HCT116 (cell line): ENCODE results near the gene RFX3. TPM values are rescaled to one million over a fixed set of nuclear protein-coding genes. Genes with fewer than 3 reads are reported as not detected.

Source experiments
- ATAC-seq: fragments of 200-7000 bp; cut with Tn5 transposase; 2 replicates; pipeline ENCODE4 v1.9.1; 2020; ENCODE audit warnings: mild to moderate bottlenecking, moderate library complexity
- BruUV-seq: library from RNA; stranded (reverse); fragments of 400-500 nt; replicated peaks from 2 replicates; lab custom pipeline; 2021; lab: Mats Ljungman, UMichigan
- CTCF ChIA-PET: fragments of 300-600 bp; sonication (Branson Sonifier 250); formaldehyde crosslinking; loops from one replicate; lab custom pipeline; 2021; ENCODE audit warnings: antibody characterized with exemption; lab: Charles Lee
- POLR2A ChIA-PET: fragments of 300-600, 350-600 bp; sonication (Branson Sonifier 250); formaldehyde crosslinking; loops from one replicate; lab custom pipeline; 2021; ENCODE audit warnings: antibody characterized with exemption; lab: Charles Lee
- RAD21 ChIA-PET, 2 experiments: fragments of 300-600 bp; sonication (Branson Sonifier 250); formaldehyde crosslinking; loops; one replicate each; lab custom pipeline; 2023; ENCODE audit warnings: low total read pairs in 2 of 2; ENCODE audit not compliant: uncharacterized antibody in 2 of 2, unreplicated experiment in 2 of 2, low non-redundant PET in 1 of 2; lab: Charles Lee
- DNase-seq: peaks from one replicate; pipeline ENCODE4 v3.0.0-alpha.2; 2010; ENCODE audit warnings: low read depth, low spot score
- H2AFZ ChIP-seq: fragments of 200-600 bp; shearing (Covaris generic), sonication (generic); 2 replicates; pipeline ENCODE4 v1.6.1; 2017; ENCODE audit warnings: low read depth, mixed run types, mixed read lengths, antibody characterized with exemption, low read length; ENCODE audit not compliant: poor library complexity, severe bottlenecking
- H3K27ac ChIP-seq: 2 replicates; pipeline ENCODE4 v1.5.1; 2012; ENCODE audit warnings: low read depth, low read length
- H3K27me3 ChIP-seq: fragments of 200-600 bp; sonication (generic); 2 replicates; pipeline ENCODE4 v1.6.1; 2016; ENCODE audit warnings: mixed run types, low read length, mixed read lengths; ENCODE audit not compliant: insufficient read depth
- H3K36me3 ChIP-seq, 2 experiments: fragments of 200-500 bp in 1 of 2; fragments of 200-600 bp in 1 of 2; sonication (Bioruptor generic) in 1 of 2; sonication (generic) in 1 of 2; 2 replicates each; pipeline versions ENCODE4 v1.5.1 to v1.6.1; 2014 to 2016; ENCODE audit warnings: low read length in 2 of 2, inconsistent platforms in 1 of 2, mixed read lengths in 1 of 2, mixed run types in 1 of 2; ENCODE audit not compliant: insufficient read depth in 2 of 2, control insufficient read depth in 1 of 2
- H3K4me1 ChIP-seq, 2 experiments: fragments of 200-600 bp in 1 of 2; sonication (generic) in 1 of 2; 2 replicates each; pipeline versions ENCODE4 v1.5.1 to v1.6.1; 2012 to 2017; ENCODE audit warnings: low read length in 2 of 2, inconsistent platforms in 1 of 2, mild to moderate bottlenecking in 1 of 2, mixed read lengths in 1 of 2, mixed run types in 1 of 2, moderate library complexity in 1 of 2; ENCODE audit not compliant: insufficient read depth in 2 of 2, control insufficient read depth in 1 of 2
- H3K4me2 ChIP-seq: fragments of 200-600 bp; sonication (generic); 2 replicates; pipeline ENCODE4 v1.6.1; 2017; ENCODE audit warnings: mixed run types, low read length, mixed read lengths
- H3K4me3 ChIP-seq, 2 experiments: fragments of 200-600 bp in 1 of 2; sonication (generic) in 1 of 2; replicated peaks in 1 of 2; 2 replicates each; pipeline ENCODE4 v1.5.1; 2011 to 2016; ENCODE audit warnings: low read length in 2 of 2, control low read depth in 1 of 2, low read depth in 1 of 2, mild to moderate bottlenecking in 1 of 2, mixed read lengths in 1 of 2, mixed run types in 1 of 2
- H3K79me2 ChIP-seq: fragments of 200-600 bp; sonication (generic); 2 replicates; pipeline ENCODE4 v1.6.1; 2017; ENCODE audit warnings: mild to moderate bottlenecking, mixed run types, low read length, moderate library complexity, mixed read lengths; ENCODE audit not compliant: insufficient read depth
- H3K9ac ChIP-seq: fragments of 200-600 bp; sonication (generic); 2 replicates; pipeline ENCODE4 v1.6.1; 2016; ENCODE audit warnings: low read length, mixed read lengths
- H3K9me2 ChIP-seq: fragments of 200-600 bp; sonication (generic), shearing (Covaris generic); 2 replicates; pipeline ENCODE4 v1.6.1; 2017; ENCODE audit warnings: mixed run types, mild to moderate bottlenecking, moderate library complexity; ENCODE audit not compliant: insufficient read depth
- H3K9me3 ChIP-seq, 2 experiments: fragments of 200-500 bp in 1 of 2; fragments of 200-600 bp in 1 of 2; sonication (Bioruptor generic) in 1 of 2; sonication (generic) in 1 of 2; 2 replicates each; pipeline ENCODE4 v1.6.1; 2014 to 2017; ENCODE audit warnings: low read length in 2 of 2, mixed read lengths in 2 of 2, inconsistent platforms in 1 of 2, low read depth in 1 of 2, mild to moderate bottlenecking in 1 of 2, mixed run types in 1 of 2, moderate library complexity in 1 of 2; ENCODE audit not compliant: control insufficient read depth in 1 of 2, insufficient read depth in 1 of 2
- H4K20me1 ChIP-seq: fragments of 200-600 bp; sonication (generic), shearing (Covaris generic); 2 replicates; pipeline ENCODE4 v1.6.1; 2017; ENCODE audit warnings: mixed run types, mild to moderate bottlenecking, moderate library complexity; ENCODE audit not compliant: insufficient read depth
- ATF3 ChIP-seq: IDR thresholded peaks from 2 replicates; pipeline ENCODE4 v1.6.1; 2012
- CBX3 ChIP-seq: IDR thresholded peaks from 2 replicates; pipeline ENCODE4 v1.6.1; 2012; ENCODE audit warnings: low read depth
- CEBPB ChIP-seq: IDR thresholded peaks from 2 replicates; pipeline ENCODE4 v1.6.1; 2012; ENCODE audit warnings: low read depth
- CTCF ChIP-seq, 3 experiments: fragments of 200-600 bp in 1 of 3; sonication (generic) in 1 of 3; IDR thresholded peaks in 2 of 3; conservative IDR thresholded peaks in 1 of 3; 2 replicates each; pipeline ENCODE4 v1.5.1; 2012 to 2017; ENCODE audit warnings: low read depth in 2 of 3, low read length in 2 of 3, antibody characterized with exemption in 1 of 3, borderline replicate concordance in 1 of 3, control low read depth in 1 of 3, mild to moderate bottlenecking in 1 of 3, mixed read lengths in 1 of 3, mixed run types in 1 of 3, moderate library complexity in 1 of 3; ENCODE audit not compliant: insufficient read depth in 1 of 3
- EZH2phosphoT487 ChIP-seq: fragments of 200-600 bp; IDR thresholded peaks from 2 replicates; pipeline ENCODE4 v1.6.1; 2018; ENCODE audit warnings: antibody characterized with exemption, borderline replicate concordance
- FOSL1 ChIP-seq: IDR thresholded peaks from 2 replicates; pipeline ENCODE4 v1.6.1; 2012; ENCODE audit warnings: low read depth
- JUND ChIP-seq: IDR thresholded peaks from 2 replicates; pipeline ENCODE4 v1.6.1; 2012
- POLR2A ChIP-seq: IDR thresholded peaks from 2 replicates; pipeline ENCODE4 v1.7.0; 2011; ENCODE audit warnings: borderline replicate concordance; ENCODE audit not compliant: insufficient read depth, insufficient read length; ENCODE audit errors: extremely low read depth
- POLR2AphosphoS5 ChIP-seq: IDR thresholded peaks from 2 replicates; pipeline ENCODE4 v1.6.1; 2011; ENCODE audit warnings: mild to moderate bottlenecking, low read depth, low read length, moderate library complexity
- REST ChIP-seq: IDR thresholded peaks from 2 replicates; pipeline ENCODE4 v1.6.1; 2012; ENCODE audit warnings: low read depth
- SIN3A ChIP-seq: IDR thresholded peaks from 2 replicates; pipeline ENCODE4 v1.6.1; 2012; ENCODE audit warnings: low read depth
- SP1 ChIP-seq: IDR thresholded peaks from 2 replicates; pipeline ENCODE4 v1.6.1; 2012; ENCODE audit warnings: low read depth
- YY1 ChIP-seq: IDR thresholded peaks from 2 replicates; pipeline ENCODE4 v1.6.1; 2011; ENCODE audit warnings: low read length, low read depth, moderate library complexity, mild to moderate bottlenecking; ENCODE audit not compliant: insufficient replicate concordance; ENCODE audit errors: extremely low read depth
- intact Hi-C: fragments of 100-400 bp; cut with micrococcal nuclease; formaldehyde crosslinking; loops from 2 replicates; pipeline ENCODE4 v1.10.0; 2022
- total RNA-seq: library from RNA; stranded (reverse); gene quantifications from one replicate; pipeline ENCODE4 v1.2.1, GENCODE V29; 2021; ENCODE audit not compliant: unreplicated experiment
- TF ChIP-seq, protein P1 (sequence below): IDR thresholded peaks from 2 replicates; pipeline ENCODE4 v1.6.1; 2011; ENCODE audit warnings: mild to moderate bottlenecking, low read length, moderate library complexity; ENCODE audit not compliant: insufficient replicate concordance; ENCODE audit errors: extremely low read depth
- TF ChIP-seq, protein P2 (sequence below): IDR thresholded peaks from 2 replicates; pipeline ENCODE4 v1.6.1; 2012

RFX3 gene
- total RNA-seq, 1 experiment from 2014 or later = 11.8 TPM

DNA sequence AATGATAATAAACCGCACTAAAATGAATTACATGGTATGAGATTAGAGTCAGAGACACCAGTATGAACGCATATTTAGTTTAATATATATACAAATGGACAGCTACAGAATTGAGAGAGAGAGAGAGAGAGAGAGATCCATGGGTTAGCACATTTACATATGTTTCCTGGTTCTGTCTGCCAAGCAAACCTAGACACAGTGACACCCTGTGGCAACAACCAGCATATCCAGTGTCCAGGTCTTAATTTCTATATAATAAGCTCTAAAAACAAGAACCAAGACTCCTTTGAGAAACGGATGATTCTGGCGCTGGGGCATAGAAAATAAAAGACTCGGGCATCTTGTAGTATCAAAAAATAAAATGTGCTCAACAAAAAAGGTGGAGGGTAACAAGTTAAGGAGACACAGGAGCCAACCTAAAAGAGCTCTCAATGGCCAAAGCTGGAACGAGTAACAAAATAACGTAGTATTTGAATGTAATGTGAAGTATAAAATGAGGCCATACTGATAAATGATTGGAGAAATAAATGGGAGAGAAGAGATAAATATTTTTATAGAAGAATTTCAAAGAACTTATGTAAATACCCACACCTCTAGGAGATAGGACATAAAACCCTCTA lies 84.5 kb downstream of the RFX3 start (continued):
- TF ChIP-seq ATF3 = no peak
- no peak for TF ChIP-seq SIN3A
- no peak for TF ChIP-seq JUND
- TF ChIP-seq, all 23 proteins: peak for 2

- DNase-seq = no peak
- Histone ChIP-seq H2AFZ (no peak overlapping the region), H3K79me2 (no peaks in the 10 kb centered on the region), H3K27me3 (no peaks in the 10 kb centered on the region), H3K4me2 (no peak overlapping the region), H3K4me3 (no peak overlapping the region), H3K9me3 (no peaks in the 10 kb centered on the region), H3K4me1 (no peaks in the 10 kb centered on the region), H3K9ac (no peak overlapping the region), H3K36me3 (no peaks in the 10 kb centered on the region), H3K27ac (no peak overlapping the region), H4K20me1 (0 out of 2 replicates have a peak, but pooled peaks cover 6% of the 10 kb centered on the region), H3K9me2 (no peaks in the 10 kb centered on the region)
- RAD21 ChIA-PET = no interaction called here
- POLR2A ChIA-PET = no interaction called here
- ATAC-seq = no peak
- intact Hi-C loops = no loop called here
- BruUV-seq = no TSS peak
- CTCF ChIA-PET = no interaction called here
- TF ChIP-seq, protein P1, sequence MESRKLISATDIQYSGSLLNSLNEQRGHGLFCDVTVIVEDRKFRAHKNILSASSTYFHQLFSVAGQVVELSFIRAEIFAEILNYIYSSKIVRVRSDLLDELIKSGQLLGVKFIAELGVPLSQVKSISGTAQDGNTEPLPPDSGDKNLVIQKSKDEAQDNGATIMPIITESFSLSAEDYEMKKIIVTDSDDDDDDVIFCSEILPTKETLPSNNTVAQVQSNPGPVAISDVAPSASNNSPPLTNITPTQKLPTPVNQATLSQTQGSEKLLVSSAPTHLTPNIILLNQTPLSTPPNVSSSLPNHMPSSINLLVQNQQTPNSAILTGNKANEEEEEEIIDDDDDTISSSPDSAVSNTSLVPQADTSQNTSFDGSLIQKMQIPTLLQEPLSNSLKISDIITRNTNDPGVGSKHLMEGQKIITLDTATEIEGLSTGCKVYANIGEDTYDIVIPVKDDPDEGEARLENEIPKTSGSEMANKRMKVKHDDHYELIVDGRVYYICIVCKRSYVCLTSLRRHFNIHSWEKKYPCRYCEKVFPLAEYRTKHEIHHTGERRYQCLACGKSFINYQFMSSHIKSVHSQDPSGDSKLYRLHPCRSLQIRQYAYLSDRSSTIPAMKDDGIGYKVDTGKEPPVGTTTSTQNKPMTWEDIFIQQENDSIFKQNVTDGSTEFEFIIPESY = no peak
- TF ChIP-seq YY1 (no peak), POLR2AphosphoS5 (no peak), CTCF (IDR thresholded peaks at IDR 0.05 in 2 of 3, conservative IDR thresholded peaks at IDR 0.05 in 1 of 3; ENCODE audit: borderline replicate concordance in 1 of 3, insufficient read depth in 1 of 3, low read depth in 2 of 3, low read length in 2 of 3) (no peak), CEBPB (no peak), EZH2phosphoT487 (no peak), POLR2A (no peak), SP1 (no peak), CBX3 (no peak), REST (no peak), JUND (no peak), FOSL1 (no peak), ATF3 (no peak)
- TF ChIP-seq, protein P2, sequence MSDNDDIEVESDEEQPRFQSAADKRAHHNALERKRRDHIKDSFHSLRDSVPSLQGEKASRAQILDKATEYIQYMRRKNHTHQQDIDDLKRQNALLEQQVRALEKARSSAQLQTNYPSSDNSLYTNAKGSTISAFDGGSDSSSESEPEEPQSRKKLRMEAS = no peak
These were observed 89.0 kb downstream of the RFX3 start for GRCh38 chr9:3436629-3437420.
